ENCODE results near the gene PPP1R3G.

DNA sequence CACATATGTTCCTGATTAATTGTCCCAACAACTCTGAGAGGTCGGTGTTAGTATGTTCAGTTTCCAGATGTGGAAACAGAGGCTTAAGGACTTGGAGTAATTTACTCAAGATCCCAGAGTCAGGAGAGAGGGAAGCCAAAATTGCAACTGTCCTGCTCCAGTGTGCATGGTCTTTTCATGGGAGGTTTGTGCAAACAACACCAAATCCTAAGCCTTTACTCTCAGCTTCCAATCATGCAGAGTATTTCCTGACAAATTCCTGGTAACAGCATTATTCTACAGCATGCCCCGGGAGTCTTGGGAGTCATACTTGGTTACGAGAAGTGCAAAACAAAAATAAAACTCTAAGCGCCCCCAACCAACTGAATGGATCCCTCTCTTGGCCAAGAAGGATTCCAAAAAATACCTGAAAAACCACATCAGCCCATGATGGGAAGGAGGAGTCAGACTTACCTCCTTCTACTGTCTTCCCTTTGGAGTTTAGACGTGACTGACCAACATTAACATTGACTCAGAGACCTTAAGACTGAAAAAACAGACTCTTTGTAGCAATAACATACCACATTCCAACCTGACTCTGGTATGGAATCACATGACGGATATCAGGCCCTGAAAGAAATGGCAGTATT is 30.8 kb upstream of the PPP1R3G start:
- no peak for TF ChIP-seq POLR2A (IDR thresholded peaks at IDR 0.05)
- TF ChIP-seq, protein P1, sequence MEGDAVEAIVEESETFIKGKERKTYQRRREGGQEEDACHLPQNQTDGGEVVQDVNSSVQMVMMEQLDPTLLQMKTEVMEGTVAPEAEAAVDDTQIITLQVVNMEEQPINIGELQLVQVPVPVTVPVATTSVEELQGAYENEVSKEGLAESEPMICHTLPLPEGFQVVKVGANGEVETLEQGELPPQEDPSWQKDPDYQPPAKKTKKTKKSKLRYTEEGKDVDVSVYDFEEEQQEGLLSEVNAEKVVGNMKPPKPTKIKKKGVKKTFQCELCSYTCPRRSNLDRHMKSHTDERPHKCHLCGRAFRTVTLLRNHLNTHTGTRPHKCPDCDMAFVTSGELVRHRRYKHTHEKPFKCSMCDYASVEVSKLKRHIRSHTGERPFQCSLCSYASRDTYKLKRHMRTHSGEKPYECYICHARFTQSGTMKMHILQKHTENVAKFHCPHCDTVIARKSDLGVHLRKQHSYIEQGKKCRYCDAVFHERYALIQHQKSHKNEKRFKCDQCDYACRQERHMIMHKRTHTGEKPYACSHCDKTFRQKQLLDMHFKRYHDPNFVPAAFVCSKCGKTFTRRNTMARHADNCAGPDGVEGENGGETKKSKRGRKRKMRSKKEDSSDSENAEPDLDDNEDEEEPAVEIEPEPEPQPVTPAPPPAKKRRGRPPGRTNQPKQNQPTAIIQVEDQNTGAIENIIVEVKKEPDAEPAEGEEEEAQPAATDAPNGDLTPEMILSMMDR (IDR thresholded peaks at IDR 0.05) = no peak

All from heart left ventricle (tissue), 13 donors.